Endothelial cell of umbilical vein (primary cell): ENCODE results near the gene METTL1. TPM values are rescaled to one million over a fixed set of nuclear protein-coding genes. Genes with fewer than 3 reads are reported as not detected.

Source experiments
- BruUV-seq: library from RNA; stranded (reverse); fragments of 400-500 nt; replicated peaks from 2 replicates; lab custom pipeline; 2021; lab: Mats Ljungman, UMichigan
- CTCF ChIA-PET: fragments of 300-600, 350-600 bp; sonication (Branson Sonifier 250); formaldehyde crosslinking; loops from one replicate; lab custom pipeline; 2021; ENCODE audit warnings: antibody characterized with exemption, inconsistent platforms; lab: Charles Lee
- POLR2A ChIA-PET: fragments of 300-600, 350-600 bp; sonication (Branson Sonifier 250); formaldehyde crosslinking; loops from one replicate; lab custom pipeline; 2021; ENCODE audit warnings: antibody characterized with exemption, inconsistent platforms; lab: Charles Lee
- DNase-seq: peaks from one replicate; pipeline ENCODE4 v3.0.0-alpha.2; 2011; ENCODE audit warnings: low read depth, low spot score
- FAIRE-seq: peaks from 2 replicates; lab custom pipeline; 2011; peaks lifted over from hg19 to GRCh38; lab: Jason Lieb, UNC
- H2AFZ ChIP-seq: 2 replicates; pipeline ENCODE4 v1.6.0; 2012; ENCODE audit warnings: low read depth, low read length, control low read depth, inconsistent platforms
- H3K27ac ChIP-seq: 2 replicates; pipeline ENCODE4 v1.5.1; 2011; ENCODE audit warnings: low read depth, mild to moderate bottlenecking, control low read depth, low read length, moderate library complexity; ENCODE audit not compliant: insufficient read depth
- H3K27me3 ChIP-seq, 2 experiments: 2 replicates each; pipeline versions ENCODE4 v1.6.0 to v1.6.1; 2011; ENCODE audit warnings: low read length in 2 of 2, mixed read lengths in 1 of 2; ENCODE audit not compliant: control insufficient read depth in 2 of 2, insufficient read depth in 2 of 2
- H3K36me3 ChIP-seq, 2 experiments: 2 replicates in 1 of 2; 3 replicates in 1 of 2; pipeline ENCODE4 v1.5.1; 2011; ENCODE audit warnings: low read length in 2 of 2, mild to moderate bottlenecking in 1 of 2, moderate library complexity in 1 of 2; ENCODE audit not compliant: control insufficient read depth in 2 of 2, insufficient read depth in 2 of 2; ENCODE audit errors: extremely low read depth in 1 of 2
- H3K4me1 ChIP-seq: 3 replicates; pipeline ENCODE4 v1.5.1; 2011; ENCODE audit warnings: mild to moderate bottlenecking, low read length; ENCODE audit not compliant: control insufficient read depth, insufficient read depth; ENCODE audit errors: extremely low read depth
- H3K4me2 ChIP-seq: 2 replicates; pipeline ENCODE4 v1.6.1; 2011; ENCODE audit warnings: low read length, control low read depth, mixed read lengths; ENCODE audit not compliant: insufficient read depth
- H3K4me3 ChIP-seq, 3 experiments: fragments of 200-600 bp in 1 of 3; sonication (generic), shearing (Covaris generic) in 1 of 3; replicated peaks in 1 of 3; 2 replicates each; pipeline ENCODE4 v1.5.1; 2011 to 2016; ENCODE audit warnings: control low read depth in 3 of 3, low read length in 3 of 3, mild to moderate bottlenecking in 2 of 3, inconsistent platforms in 1 of 3, low read depth in 1 of 3, moderate library complexity in 1 of 3; ENCODE audit not compliant: insufficient read depth in 1 of 3
- H3K79me2 ChIP-seq: 2 replicates; pipeline ENCODE4 v1.6.0; 2012; ENCODE audit warnings: low read length, inconsistent platforms; ENCODE audit not compliant: control insufficient read depth, insufficient read depth
- H3K9ac ChIP-seq: replicated peaks from 2 replicates; pipeline ENCODE3; 2011; ENCODE audit warnings: low read length, control low read depth; ENCODE audit not compliant: insufficient read depth; ENCODE audit errors: extremely low read depth
- H3K9me1 ChIP-seq: replicated peaks from 3 replicates; pipeline ENCODE4 v1.6.0; 2011; ENCODE audit warnings: mild to moderate bottlenecking, low read length; ENCODE audit not compliant: control insufficient read depth, insufficient read depth; ENCODE audit errors: extremely low read depth
- H3K9me3 ChIP-seq: replicated peaks from 2 replicates; pipeline ENCODE4 v1.5.1; 2012; ENCODE audit warnings: low read length, inconsistent platforms; ENCODE audit not compliant: control insufficient read depth, insufficient read depth
- H4K20me1 ChIP-seq: replicated peaks from 2 replicates; pipeline ENCODE3; 2011; ENCODE audit warnings: mild to moderate bottlenecking, low read length; ENCODE audit not compliant: control insufficient read depth, insufficient read depth; ENCODE audit errors: extremely low read depth
- CTCF ChIP-seq, 2 donors: IDR thresholded peaks; 1 replicate in 1 of 2; 2 replicates in 1 of 2; pipeline ENCODE4 v1.5.1; 2011; ENCODE audit warnings: low read length in 2 of 2, mild to moderate bottlenecking in 2 of 2, moderate library complexity in 2 of 2, control low read depth in 1 of 2, inconsistent platforms in 1 of 2, low read depth in 1 of 2; ENCODE audit not compliant: insufficient read depth in 1 of 2; ENCODE audit errors: extremely low read depth in 1 of 2
- EZH2 ChIP-seq: IDR thresholded peaks from 2 replicates; pipeline ENCODE4 v1.6.1; 2012; ENCODE audit warnings: borderline replicate concordance, low read depth, mild to moderate bottlenecking, moderate library complexity, low read length, inconsistent platforms; ENCODE audit not compliant: severe bottlenecking
- FOS ChIP-seq: IDR thresholded peaks from 2 replicates; pipeline ENCODE4 v1.6.1; 2011; ENCODE audit warnings: mild to moderate bottlenecking, low read length, moderate library complexity, borderline replicate concordance; ENCODE audit not compliant: insufficient read depth
- GATA2 ChIP-seq: IDR thresholded peaks from 2 replicates; pipeline ENCODE4 v1.7.0; 2011; ENCODE audit warnings: low read depth, mild to moderate bottlenecking, moderate library complexity, mixed read lengths, low read length; ENCODE audit not compliant: insufficient read length, insufficient read depth
- JUN ChIP-seq: IDR thresholded peaks from 2 replicates; pipeline ENCODE4 v1.6.1; 2011; ENCODE audit warnings: borderline replicate concordance, low read depth; ENCODE audit not compliant: insufficient read length, insufficient read depth
- MAX ChIP-seq: IDR thresholded peaks from 2 replicates; pipeline ENCODE4 v1.6.1; 2011; ENCODE audit not compliant: insufficient read depth, insufficient read length
- MYC ChIP-seq: IDR thresholded peaks from one replicate; pipeline ENCODE4 v1.6.1; 2011; ENCODE audit warnings: mild to moderate bottlenecking, low read depth, low read length
- POLR2A ChIP-seq: IDR thresholded peaks from 2 replicates; pipeline ENCODE4 v1.6.1; 2012; ENCODE audit warnings: low read depth, mild to moderate bottlenecking, control low read depth, low read length
- POLR2AphosphoS5 ChIP-seq: IDR thresholded peaks from 2 replicates; pipeline ENCODE4 v1.6.1; 2012; ENCODE audit warnings: low read depth, mild to moderate bottlenecking, control low read depth, low read length, moderate library complexity; ENCODE audit not compliant: insufficient read depth
- dilution Hi-C: fragments of 300-500 bp; cut with MboI; formaldehyde crosslinking; loops from one replicate; pipeline ENCODE4 v1.15.0; 2019; ENCODE audit warnings: low sequenced_read_pairs; ENCODE audit not compliant: extremely low pct_ligation_motif_present
- intact Hi-C: fragments of 100-400 bp; cut with micrococcal nuclease; formaldehyde crosslinking; loops from one replicate; pipeline ENCODE4 v1.10.0; 2022
- polyA plus RNA-seq, 4 experiments: library from polyadenylated mRNA; depleted of rRNA in 3 of 4; stranded (reverse) in 3 of 4; unstranded in 1 of 4; fragments of >200 nt; gene quantifications; 2 replicates each; pipeline versions ENCODE4 v1.2.1 to v1.2.3, GENCODE V29; 2011 to 2012; ENCODE audit warnings: missing spikeins in 1 of 4
- total RNA-seq: library from RNA; stranded (reverse); gene quantifications from 2 replicates; pipeline ENCODE4 v1.2.3, GENCODE V29; 2021

Gene METTL1
- total and polyA plus RNA-seq, 2 donors (not counting 3 experiments of a cell fraction or from before 2014, with no cell fraction given), result 23.6 to 24.3 TPM

- Histone ChIP-seq H3K27me3 (peaks cover 37 to 39% of the 10 kb centered on the region in 2 experiments), H3K9me1 (no peaks in the 10 kb centered on the region), H3K36me3 (no peaks in the 10 kb centered on the region), H2AFZ (no peak overlapping the region), H3K4me2 (no peak overlapping the region), H3K4me3 (no peak overlapping the region), H3K9me3 (no peaks in the 10 kb centered on the region), H3K27ac (no peak overlapping the region), H4K20me1 (no peaks in the 10 kb centered on the region), H3K79me2 (no peaks in the 10 kb centered on the region), H3K4me1 (peaks cover 17% of the 10 kb centered on the region), H3K9ac (no peak overlapping the region)
- TF ChIP-seq POLR2AphosphoS5 (no peak), EZH2 (no peak), MYC (no peak), CTCF (IDR thresholded peaks at IDR 0.05; ENCODE audit: extremely low read depth in 1 of 2, insufficient read depth in 1 of 2, low read depth in 1 of 2, low read length in 2 of 2) (no peak), JUN (no peak), MAX (no peak), POLR2A (no peak), GATA2 (no peak), FOS (no peak)
- FAIRE-seq (no peak), DNase-seq (no peak)
- POLR2A ChIA-PET, result no interaction called here
- CTCF ChIA-PET, result interaction anchor here (0.9 kb wide), 1 partner anchor 11 kb away, joined by 3 read pairs; the partner anchor contains the start of genes EEF1AKMT3 and METTL1
- intact Hi-C loops, result no loop called here
- dilution Hi-C loops, result no loop called here
- BruUV-seq, result no TSS peak
Observed at GRCh38 chr12:57761391-57761998, 10.4 kb downstream of the METTL1 start.
